Measurements from ENCODE around the gene CRELD2.

GRCh38 chr22:49936973-49937757 lies 18.7 kb downstream of the CRELD2 start:
- no peak for TF ChIP-seq POLR2A (IDR thresholded peaks at IDR 0.05; ENCODE audit: control extremely low read depth in 1 of 2, low read depth in 2 of 2, low read length in 2 of 2)
- no peak for TF ChIP-seq POLR2AphosphoS5 (IDR thresholded peaks at IDR 0.05; ENCODE audit: low read depth, low read length)
- TF ChIP-seq CTCF (IDR thresholded peaks at IDR 0.05; ENCODE audit: control extremely low read depth in 1 of 3, insufficient read depth in 1 of 3, low read depth in 1 of 3, low read length in 3 of 3): no peak
- no peak for TF ChIP-seq RFX5 (IDR thresholded peaks at IDR 0.05; ENCODE audit: borderline replicate concordance, low read depth, low read length)
- no peak for TF ChIP-seq ATF2 (IDR thresholded peaks at IDR 0.05; ENCODE audit: low read length)
